IPS DF 6.9 (cell line): ENCODE measurements around the gene PGM1.

Experiments
- DNase-seq: peaks from one replicate; pipeline ENCODE4 v3.0.0-alpha.2; 2013; ENCODE audit warnings: low read depth, low spot score
- H3K27ac ChIP-seq: one replicate; pipeline ENCODE4 v1.5.1; 2013; ENCODE audit warnings: low read length, control low read depth
- H3K27me3 ChIP-seq: 2 replicates; pipeline ENCODE4 v1.6.1; 2013; ENCODE audit warnings: mild to moderate bottlenecking, low read length; ENCODE audit not compliant: control insufficient read depth, insufficient read depth
- H3K36me3 ChIP-seq: 2 replicates; pipeline ENCODE4 v1.6.1; 2013; ENCODE audit warnings: low read length; ENCODE audit not compliant: control insufficient read depth, insufficient read depth
- H3K4me1 ChIP-seq: 2 replicates; pipeline ENCODE4 v1.6.1; 2013; ENCODE audit warnings: low read length; ENCODE audit not compliant: control insufficient read depth, insufficient read depth
- H3K4me3 ChIP-seq: 2 replicates; pipeline ENCODE4 v1.5.1; 2013; ENCODE audit warnings: mild to moderate bottlenecking, low read length
- H3K9me3 ChIP-seq: 2 replicates; pipeline ENCODE4 v1.6.1; 2013; ENCODE audit warnings: low read length, inconsistent platforms; ENCODE audit not compliant: control insufficient read depth, insufficient read depth
- WGBS: extraction: QIAGEN DNeasy Blood & Tissue Kit; methylation state at CpG from one replicate; pipeline ENCODE4 v1.1.7; 2013; ENCODE audit warnings: mixed read lengths, missing lambda C conversion rate; ENCODE audit not compliant: insufficient read length, insufficient coverage; 5-methylcytosine and 5-hydroxymethylcytosine counted together

Gene PGM1

GRCh38 chr1:63674865-63675419, 81.7 kb downstream of the PGM1 start:
- Histone ChIP-seq H3K27me3 (no peaks in the 10 kb centered on the region), H3K27ac (no peak overlapping the region), H3K4me3 (no peak overlapping the region), H3K36me3 (no peaks in the 10 kb centered on the region), H3K4me1 (no peaks in the 10 kb centered on the region), H3K9me3 (no peaks in the 10 kb centered on the region)
- no CpG with 5 or more reads among the region's 6 CpGs for WGBS
- no peak for DNase-seq

DNA sequence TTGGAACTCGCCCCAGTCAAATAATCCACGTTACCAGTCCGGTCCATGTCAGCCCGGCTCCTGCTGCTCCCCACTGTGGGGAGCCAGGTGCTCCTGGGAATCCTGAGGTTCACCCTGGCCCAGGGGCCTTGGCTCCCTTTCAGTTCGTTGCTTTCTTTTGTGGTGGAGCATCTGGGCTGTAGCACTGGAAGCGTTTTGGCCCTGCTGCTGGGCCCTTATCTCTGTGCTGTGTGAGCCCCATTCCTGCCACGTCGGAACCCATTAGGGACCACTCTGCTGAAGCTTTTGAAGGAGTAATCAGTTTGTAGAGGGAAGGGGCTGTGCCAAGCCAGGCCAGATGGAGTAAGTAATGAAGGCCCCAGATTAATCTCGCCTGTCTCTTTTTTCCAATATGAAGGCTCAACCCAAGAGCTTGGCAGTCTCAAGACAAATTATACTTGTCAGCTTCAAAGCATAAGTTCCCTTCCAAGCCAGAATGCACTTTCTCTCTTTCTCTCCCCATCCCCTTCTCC, 82.3 kb downstream of the PGM1 start:
- H3K9me3 ChIP-seq, result no peaks in the 10 kb centered on the region
- no peaks in the 10 kb centered on the region for H3K27me3 ChIP-seq
- WGBS, result no CpG with 5 or more reads among the region's 9 CpGs
- H3K4me3 ChIP-seq, result no peak overlapping the region
- no peak for DNase-seq
- H3K27ac ChIP-seq, result no peak overlapping the region
- H3K4me1 ChIP-seq, result no peaks in the 10 kb centered on the region
- no peaks in the 10 kb centered on the region for H3K36me3 ChIP-seq

DNA sequence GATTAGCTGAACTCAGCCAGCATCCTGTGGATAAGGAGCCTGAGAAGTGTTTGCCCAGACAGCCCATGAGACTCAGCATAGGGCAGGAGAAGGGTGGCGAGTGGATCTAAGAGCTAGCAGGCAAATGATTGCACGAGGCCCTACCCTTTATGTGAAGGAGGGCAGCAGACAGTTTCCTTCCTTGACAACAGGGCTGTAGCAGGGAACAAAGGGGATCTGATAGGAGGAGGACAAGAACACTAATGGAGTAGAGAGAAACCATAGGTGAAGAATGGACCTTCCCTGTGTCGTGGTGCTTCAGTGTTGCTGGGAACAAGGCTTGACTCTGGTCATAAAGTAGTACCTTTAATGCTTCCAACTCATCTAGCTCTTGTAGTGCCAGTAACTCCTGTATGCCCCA, 84.3 kb downstream of the PGM1 start:
- H3K4me3 ChIP-seq, result no peak overlapping the region
- H3K27me3 ChIP-seq, result no peaks in the 10 kb centered on the region
- WGBS, result no CpG with 5 or more reads among the region's 3 CpGs
- no peak for DNase-seq
- no peak overlapping the region for H3K27ac ChIP-seq
- no peaks in the 10 kb centered on the region for H3K4me1 ChIP-seq
- H3K9me3 ChIP-seq, result no peaks in the 10 kb centered on the region
- no peaks in the 10 kb centered on the region for H3K36me3 ChIP-seq

GRCh38 chr1:63678200-63678599, 85.0 kb downstream of the PGM1 start:
- H3K36me3 ChIP-seq, result no peaks in the 10 kb centered on the region
- H3K9me3 ChIP-seq, result no peaks in the 10 kb centered on the region
- H3K27ac ChIP-seq, result no peak overlapping the region
- DNase-seq, result no peak
- no peak overlapping the region for H3K4me3 ChIP-seq
- no CpG with 5 or more reads among the region's 1 CpG for WGBS
- no peaks in the 10 kb centered on the region for H3K27me3 ChIP-seq
- H3K4me1 ChIP-seq, result no peaks in the 10 kb centered on the region

- Histone ChIP-seq H3K27me3 (no peaks in the 10 kb centered on the region), H3K36me3 (no peaks in the 10 kb centered on the region), H3K27ac (no peak overlapping the region), H3K9me3 (no peaks in the 10 kb centered on the region), H3K4me3 (no peak overlapping the region), H3K4me1 (no peaks in the 10 kb centered on the region)
- WGBS, result no CpG with 5 or more reads among the region's 2 CpGs
- no peak for DNase-seq
Observed at GRCh38 chr1:63679076-63679475, 85.9 kb downstream of the PGM1 start.

- Histone ChIP-seq H3K4me1 (no peaks in the 10 kb centered on the region), H3K27me3 (no peaks in the 10 kb centered on the region)
- WGBS, result no CpG with 5 or more reads among the region's 3 CpGs
Observed at GRCh38 chr1:63679589-63679988, 86.4 kb downstream of the PGM1 start.

DNA sequence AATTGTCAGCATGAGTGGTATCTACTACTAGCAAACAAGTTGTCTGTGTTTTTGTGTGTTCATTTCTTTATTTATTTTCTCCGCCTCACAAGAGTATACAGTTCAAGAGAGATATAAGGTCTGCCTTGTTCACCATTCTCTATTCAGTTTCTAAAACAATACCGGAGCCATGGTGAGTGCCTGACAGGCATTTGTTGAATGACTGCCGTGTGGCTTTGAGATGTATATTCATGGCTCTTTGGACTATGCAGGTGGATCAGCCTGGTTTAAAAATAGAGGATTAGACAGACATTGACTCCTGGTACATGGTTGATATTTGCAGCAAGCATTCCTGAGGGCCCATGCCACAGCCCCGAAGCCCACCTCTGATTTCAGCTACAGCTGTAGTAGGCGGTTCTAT, 89.7 kb downstream of the PGM1 start:
- no peak for DNase-seq
- Histone ChIP-seq H3K27me3 (no peaks in the 10 kb centered on the region), H3K4me1 (no peaks in the 10 kb centered on the region), H3K9me3 (no peaks in the 10 kb centered on the region), H3K36me3 (no peaks in the 10 kb centered on the region), H3K4me3 (no peak overlapping the region), H3K27ac (no peak overlapping the region)
- no CpG with 5 or more reads among the region's 5 CpGs for WGBS

More at GRCh38 chr1:63679589-63679988, 86.4 kb downstream of the PGM1 start:
- Histone ChIP-seq H3K27ac (no peak overlapping the region), H3K36me3 (no peaks in the 10 kb centered on the region), H3K9me3 (no peaks in the 10 kb centered on the region), H3K4me3 (no peak overlapping the region)
- no peak for DNase-seq

DNA sequence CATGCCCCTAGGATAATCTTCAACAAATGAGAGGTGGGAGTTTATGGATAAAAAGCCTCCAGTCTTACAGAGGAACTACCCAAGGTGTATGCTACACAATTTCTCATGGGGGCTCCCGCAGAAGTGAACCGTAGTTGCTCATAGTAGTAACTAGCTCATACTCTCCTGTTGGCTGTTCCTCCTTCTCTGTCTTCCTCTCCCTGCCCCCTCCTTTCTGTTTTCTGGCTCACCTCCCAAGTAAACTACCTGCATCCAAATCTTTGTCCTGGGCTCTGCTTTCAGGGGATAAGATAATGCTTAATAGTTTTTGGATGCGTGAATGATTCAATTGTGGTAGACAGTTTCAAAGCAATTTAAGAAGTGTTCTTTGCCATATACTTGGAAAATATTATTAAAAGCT, 90.5 kb downstream of the PGM1 start:
- no peaks in the 10 kb centered on the region for H3K36me3 ChIP-seq
- no CpG with 5 or more reads among the region's 3 CpGs for WGBS
- no peaks in the 10 kb centered on the region for H3K4me1 ChIP-seq
- no peak overlapping the region for H3K27ac ChIP-seq
- no peak overlapping the region for H3K4me3 ChIP-seq
- no peaks in the 10 kb centered on the region for H3K9me3 ChIP-seq
- no peaks in the 10 kb centered on the region for H3K27me3 ChIP-seq
- no peak for DNase-seq

DNA sequence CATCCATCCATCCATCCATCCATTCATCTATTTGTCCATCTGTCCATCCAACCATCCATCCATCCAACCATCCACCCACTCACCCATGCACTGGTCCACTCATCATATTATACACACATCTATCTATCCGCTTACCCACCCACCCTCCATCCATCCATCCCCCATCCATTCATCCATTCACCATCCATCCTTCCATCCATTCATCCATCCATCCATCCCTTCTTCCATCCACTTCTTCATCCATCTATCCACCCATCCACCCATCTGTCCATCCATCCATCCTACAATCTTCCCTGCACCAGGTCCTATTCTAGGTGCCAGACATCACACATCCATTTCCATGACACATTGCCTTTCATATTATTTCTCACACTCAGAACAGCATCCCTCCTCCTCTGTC, 93.5 kb downstream of the PGM1 start:
- H3K9me3 ChIP-seq, result no peaks in the 10 kb centered on the region
- H3K4me3 ChIP-seq, result no peak overlapping the region
- 100% methylated on average over 1 of the region's 1 CpG for WGBS
- no peaks in the 10 kb centered on the region for H3K4me1 ChIP-seq
- H3K27ac ChIP-seq, result no peak overlapping the region
- no peak for DNase-seq
- H3K36me3 ChIP-seq, result no peaks in the 10 kb centered on the region
- H3K27me3 ChIP-seq, result no peaks in the 10 kb centered on the region

DNA sequence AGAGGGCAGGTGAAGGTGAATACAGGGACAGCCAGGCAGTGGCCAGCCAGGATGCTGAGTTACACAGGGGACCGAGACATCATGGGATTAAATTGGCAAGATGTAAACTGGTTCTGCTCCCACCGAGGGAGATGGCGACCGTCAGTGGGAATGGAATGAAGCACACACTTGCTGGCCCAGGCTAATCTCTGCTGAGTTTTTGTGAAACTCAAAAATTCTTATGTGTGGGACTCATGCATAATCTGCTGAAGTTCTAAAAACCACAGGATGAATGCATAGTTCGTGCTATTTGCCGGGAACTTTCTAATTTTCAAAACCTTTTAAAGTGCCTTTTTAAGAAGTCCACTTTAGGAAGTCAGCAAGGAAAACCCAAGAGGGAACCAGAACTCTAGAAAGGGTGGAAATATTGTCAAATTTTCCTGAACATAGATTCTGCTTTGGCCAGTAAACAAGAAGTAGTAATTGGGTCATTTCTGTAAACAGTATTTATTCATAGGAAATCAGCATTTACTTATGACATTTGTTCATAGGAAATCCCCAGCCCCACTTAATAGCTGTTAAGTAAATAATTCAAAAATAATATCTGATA, 95.2 kb downstream of the PGM1 start:
- H3K27ac ChIP-seq, result no peak overlapping the region
- no peaks in the 10 kb centered on the region for H3K36me3 ChIP-seq
- WGBS, result no CpG with 5 or more reads among the region's 6 CpGs
- H3K9me3 ChIP-seq, result no peaks in the 10 kb centered on the region
- no peak for DNase-seq
- no peaks in the 10 kb centered on the region for H3K27me3 ChIP-seq
- H3K4me1 ChIP-seq, result no peaks in the 10 kb centered on the region
- H3K4me3 ChIP-seq, result no peak overlapping the region
